Spinal cord (tissue), 10 donors: ENCODE results near the gene TERF2IP. TPM values are rescaled to one million over a fixed set of nuclear protein-coding genes. Genes with fewer than 3 reads are reported as not detected.
A peak's percentile ranks its signal among the peaks of the same experiment; 100 is the strongest.

Experiments used
- DNase-seq, 6 donors: peaks; one replicate each; pipeline versions ENCODE4 v3.0.0 to v3.0.0-alpha.2; 2013 to 2015; ENCODE audit warnings: low spot score in 6 of 6, low read depth in 4 of 6
- H3K27ac ChIP-seq: one replicate; pipeline ENCODE4 v1.5.1; 2013; ENCODE audit warnings: low read depth, low read length, control low read depth
- H3K27me3 ChIP-seq: one replicate; pipeline ENCODE4 v1.6.1; 2013; ENCODE audit warnings: low read length; ENCODE audit not compliant: control insufficient read depth, insufficient read depth
- H3K36me3 ChIP-seq: one replicate; pipeline ENCODE4 v1.6.1; 2013; ENCODE audit warnings: low read length; ENCODE audit not compliant: control insufficient read depth, insufficient read depth
- H3K4me1 ChIP-seq: one replicate; pipeline ENCODE4 v1.6.1; 2013; ENCODE audit warnings: low read length; ENCODE audit not compliant: control insufficient read depth, insufficient read depth
- H3K4me3 ChIP-seq: one replicate; pipeline ENCODE4 v1.5.1; 2013; ENCODE audit warnings: low read depth, low read length, control low read depth
- H3K9me3 ChIP-seq: one replicate; pipeline ENCODE4 v1.6.1; 2013; ENCODE audit warnings: low read length; ENCODE audit not compliant: control insufficient read depth, insufficient read depth
- WGBS: methylation state at CpG from one replicate; pipeline ENCODE4 v1.1.5; 2013; ENCODE audit warnings: missing lambda C conversion rate; ENCODE audit not compliant: insufficient coverage; 5-methylcytosine and 5-hydroxymethylcytosine counted together
- polyA plus RNA-seq, 2 donors: library from polyadenylated mRNA; unstranded; fragments of 120-200 nt; gene quantifications; one replicate each; pipeline ENCODE4 v1.2.1, GENCODE V29; 2013; ENCODE audit not compliant: insufficient read length in 2 of 2
- total RNA-seq, 2 donors: library from RNA; depleted of rRNA in 1 of 2; stranded (reverse); fragments of 120-200 nt in 1 of 2; fragments of >200 nt in 1 of 2; gene quantifications; one replicate each; pipeline versions ENCODE4 v1.2.3 to v1.2.4, GENCODE V29; 2013 to 2014
- donor health status: healthy.

TERF2IP gene
- total and polyA plus RNA-seq, 4 donors: 115 to 259 (median 172) TPM

GRCh38 chr16:75660726-75661302 is 13.2 kb downstream of the TERF2IP start:
- WGBS: 100% methylated on average over 1 of the region's 4 CpGs
- peak in 1 of 6 donors; percentile 22 for DNase-seq
- Histone ChIP-seq H3K4me1 (no peaks in the 10 kb centered on the region), H3K36me3 (peaks cover 18% of the 10 kb centered on the region), H3K4me3 (no peak overlapping the region), H3K27me3 (no peaks in the 10 kb centered on the region), H3K9me3 (no peaks in the 10 kb centered on the region), H3K27ac (no peak overlapping the region)

DNA sequence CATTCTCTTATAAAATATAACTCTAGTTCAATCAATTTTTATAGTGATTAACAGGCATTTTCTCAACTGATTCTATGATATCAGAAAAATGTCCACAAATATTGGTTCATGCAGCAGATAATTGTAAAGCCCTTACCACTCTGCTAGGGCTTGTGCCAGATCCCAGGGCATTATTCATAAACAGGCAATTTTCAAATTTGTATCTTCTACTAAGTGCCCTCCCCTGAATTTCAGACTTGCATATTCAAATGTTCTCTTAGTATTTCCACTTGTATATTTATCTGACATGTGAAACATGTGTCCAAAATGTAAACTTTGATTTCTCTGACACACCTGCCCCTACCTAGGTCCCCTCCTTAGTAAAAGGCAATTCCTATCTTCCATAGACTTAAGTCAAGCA is 19.9 kb downstream of the TERF2IP start:
- no peak for DNase-seq
- Histone ChIP-seq H3K27ac (no peak overlapping the region), H3K9me3 (no peaks in the 10 kb centered on the region), H3K36me3 (no peaks in the 10 kb centered on the region), H3K4me3 (no peak overlapping the region), H3K4me1 (no peaks in the 10 kb centered on the region), H3K27me3 (no peaks in the 10 kb centered on the region)

- no peaks in the 10 kb centered on the region for H3K36me3 ChIP-seq
- H3K9me3 ChIP-seq: no peaks in the 10 kb centered on the region
- no peaks in the 10 kb centered on the region for H3K4me1 ChIP-seq
- no peaks in the 10 kb centered on the region for H3K27me3 ChIP-seq
- no peak within 1 kb of the TSS for H3K4me3 ChIP-seq
- no peak within 1 kb of the TSS for H3K27ac ChIP-seq
- 80% methylated on average over 2 of the region's 4 CpGs for WGBS
- no peak for DNase-seq
These were observed 29.3 kb downstream of the TERF2IP start, which contains the start of gene CPHXL2 for GRCh38 chr16:75676909-75677308. TSS of gene CPHXL2 (minus strand) at chr16:75677009. CDS start at chr16:75676999, 10 bp downstream.

DNA sequence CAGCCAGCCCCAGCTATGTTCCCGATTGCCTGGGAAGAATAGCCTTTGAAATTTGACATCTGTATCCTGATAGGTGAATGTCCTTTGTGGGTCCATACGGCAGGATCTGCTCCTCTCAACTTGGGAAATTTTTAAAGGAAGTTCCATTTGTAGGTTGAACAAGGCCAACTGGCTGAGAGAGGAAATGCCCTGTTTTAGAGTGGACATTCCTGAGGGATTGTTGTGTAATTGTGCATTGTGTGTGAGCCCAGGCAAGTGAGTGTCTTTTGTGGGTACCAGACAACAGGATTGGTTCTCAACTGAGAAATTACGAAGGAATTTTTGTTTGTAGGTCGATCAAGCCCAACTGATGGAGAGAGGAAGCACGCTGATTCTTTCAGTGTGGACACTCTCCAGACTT is 31.8 kb downstream of the TERF2IP start:
- Histone ChIP-seq H3K27ac (no peak overlapping the region), H3K36me3 (no peaks in the 10 kb centered on the region), H3K4me3 (no peak overlapping the region), H3K9me3 (no peaks in the 10 kb centered on the region), H3K4me1 (no peaks in the 10 kb centered on the region), H3K27me3 (no peaks in the 10 kb centered on the region)
- 88% methylated on average over 3 of the region's 5 CpGs for WGBS
- no peak for DNase-seq

- Histone ChIP-seq H3K4me3 (no peak overlapping the region), H3K4me1 (no peaks in the 10 kb centered on the region), H3K27me3 (no peaks in the 10 kb centered on the region), H3K27ac (no peak overlapping the region), H3K36me3 (no peaks in the 10 kb centered on the region), H3K9me3 (no peaks in the 10 kb centered on the region)
- WGBS: 86% methylated on average over 14 of the region's 14 CpGs
- DNase-seq: no peak
These were observed 34.7 kb downstream of the TERF2IP start for GRCh38 chr16:75682308-75682707.

GRCh38 chr16:75687361-75687760 is 39.8 kb downstream of the TERF2IP start:
- Histone ChIP-seq H3K27me3 (no peaks in the 10 kb centered on the region), H3K4me1 (no peaks in the 10 kb centered on the region), H3K27ac (no peak overlapping the region), H3K4me3 (no peak overlapping the region), H3K9me3 (no peaks in the 10 kb centered on the region), H3K36me3 (no peaks in the 10 kb centered on the region)
- DNase-seq: no peak

DNA sequence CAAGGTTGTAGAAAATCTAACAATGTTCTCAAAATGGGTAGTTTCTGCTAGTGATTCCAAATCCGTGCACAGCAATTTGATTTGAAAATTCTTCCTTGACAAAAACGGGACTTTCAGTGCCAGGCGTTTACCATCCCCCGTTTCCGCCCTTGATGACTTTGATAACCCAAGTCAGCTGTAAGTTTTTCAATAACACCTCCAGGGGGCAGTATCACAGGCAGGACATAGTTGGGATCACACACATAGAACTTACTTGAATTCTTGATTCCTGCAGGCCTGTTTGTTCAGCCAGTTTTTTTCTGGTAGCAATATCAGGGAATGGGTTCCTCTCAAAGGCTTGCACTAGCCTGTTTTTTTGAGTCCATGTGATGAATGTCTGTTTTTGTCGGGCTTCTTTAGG is 48.1 kb downstream of the TERF2IP start:
- no peak overlapping the region for H3K27ac ChIP-seq
- DNase-seq: peak in 1 of 6 donors; percentile 1
- no peak overlapping the region for H3K4me3 ChIP-seq
- 81% methylated on average over 3 of the region's 6 CpGs for WGBS
- no peaks in the 10 kb centered on the region for H3K9me3 ChIP-seq
- no peaks in the 10 kb centered on the region for H3K27me3 ChIP-seq
- H3K36me3 ChIP-seq: no peaks in the 10 kb centered on the region
- no peaks in the 10 kb centered on the region for H3K4me1 ChIP-seq

DNA sequence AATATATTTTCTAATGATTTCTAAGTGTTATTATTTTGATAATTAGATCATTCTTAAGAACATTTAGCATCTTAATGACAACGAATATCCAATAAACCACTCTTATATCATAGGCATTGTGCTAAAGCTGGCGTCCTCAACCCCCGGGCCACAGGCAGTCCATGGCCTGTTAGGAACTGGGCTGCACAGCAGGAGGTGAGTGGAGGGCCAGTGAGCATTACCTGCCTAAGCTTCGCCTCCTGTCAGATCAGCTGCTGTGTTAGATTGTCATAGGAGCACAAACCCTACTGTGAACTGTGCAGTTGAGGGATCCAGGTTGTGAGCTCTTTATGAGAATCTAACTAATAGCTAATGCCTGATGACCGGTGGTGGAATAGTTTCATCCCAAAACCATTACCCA is 50.0 kb downstream of the TERF2IP start:
- Histone ChIP-seq H3K4me3 (no peak overlapping the region), H3K27ac (no peak overlapping the region), H3K27me3 (no peaks in the 10 kb centered on the region), H3K4me1 (no peaks in the 10 kb centered on the region), H3K9me3 (no peaks in the 10 kb centered on the region), H3K36me3 (no peaks in the 10 kb centered on the region)
- WGBS: 83% methylated on average over 2 of the region's 5 CpGs
- DNase-seq: no peak

DNA sequence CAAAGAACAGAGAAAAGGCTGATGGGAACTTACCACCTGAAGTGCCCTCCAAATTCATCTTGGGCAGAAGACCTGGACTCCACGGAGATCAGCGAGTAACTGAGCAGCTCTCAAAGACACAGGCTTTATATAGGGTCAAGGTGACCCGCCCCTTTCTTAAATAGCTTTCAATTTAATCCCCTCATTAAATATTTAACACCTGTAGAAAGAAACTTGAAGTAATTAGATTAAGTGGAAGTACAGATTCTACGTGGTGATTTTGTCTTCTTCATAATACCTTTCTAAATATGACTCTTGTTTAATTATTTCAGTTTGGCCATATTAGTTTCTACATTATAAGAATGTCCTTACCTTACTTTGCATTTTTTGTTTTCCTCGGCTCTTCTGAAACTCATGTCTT is 53.8 kb downstream of the TERF2IP start, which contains the start of gene DUXB:
Gene DUXB, minus strand, starts transcription at position 101 of the 400 bp plus-strand sequence. Its CDS starts 43 bp downstream, at position 58.
- 67% methylated on average over 1 of the region's 5 CpGs for WGBS
- no peaks in the 10 kb centered on the region for H3K36me3 ChIP-seq
- H3K27ac ChIP-seq: no peak within 1 kb of the TSS

GRCh38 chr16:75702242-75702641 is 54.7 kb downstream of the TERF2IP start:
- no peak overlapping the region for H3K27ac ChIP-seq
- H3K4me3 ChIP-seq: no peak overlapping the region
- WGBS: no CpG with 5 or more reads among the region's 2 CpGs

More for the DNA sequence above, 53.8 kb downstream of the TERF2IP start, which contains the start of gene DUXB:
- Histone ChIP-seq H3K4me1 (no peaks in the 10 kb centered on the region), H3K27me3 (no peaks in the 10 kb centered on the region), H3K4me3 (no peak within 1 kb of the TSS), H3K9me3 (no peaks in the 10 kb centered on the region)
- DNase-seq: no peak

More at GRCh38 chr16:75702242-75702641, 54.7 kb downstream of the TERF2IP start:
- Histone ChIP-seq H3K9me3 (no peaks in the 10 kb centered on the region), H3K4me1 (no peaks in the 10 kb centered on the region), H3K27me3 (no peaks in the 10 kb centered on the region), H3K36me3 (no peaks in the 10 kb centered on the region)
- no peak for DNase-seq
